Activated naive CD4-positive, alpha-beta T cell treated with Interleukin-2 at 50 U/mL for 16 hours (primary cell): ENCODE results near the gene FAM110C.
"Not testable (repeated sequence)": the region's sequence is repeated elsewhere in the genome, so short reads cannot be mapped to it uniquely, and the experiment has no call there.

ENCODE experiments used
- DNase-seq: peaks from one replicate; pipeline ENCODE4 v3.0.0-alpha.2; 2020

Gene FAM110C

DNA sequence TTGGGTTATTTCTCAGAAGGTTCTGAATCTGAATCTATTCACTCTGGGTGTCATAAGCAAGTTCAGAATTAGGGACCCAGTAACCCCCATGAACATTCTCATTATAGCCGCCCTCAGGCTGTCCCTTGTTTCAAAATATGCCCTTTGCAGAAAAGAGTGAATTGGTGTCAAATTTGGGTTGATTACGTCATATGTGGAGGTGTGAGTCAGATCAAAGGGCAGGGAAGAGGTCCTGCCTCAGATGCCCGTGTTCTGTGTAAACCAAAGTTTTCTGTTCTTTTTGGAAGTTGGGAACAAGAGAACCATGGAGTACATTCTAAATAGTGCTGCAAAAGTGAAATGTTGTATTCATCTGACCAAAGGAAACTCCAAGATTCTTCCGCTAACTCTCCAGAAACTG, 5.8 kb downstream of the FAM110C start:
- DNase-seq: no peak

DNA sequence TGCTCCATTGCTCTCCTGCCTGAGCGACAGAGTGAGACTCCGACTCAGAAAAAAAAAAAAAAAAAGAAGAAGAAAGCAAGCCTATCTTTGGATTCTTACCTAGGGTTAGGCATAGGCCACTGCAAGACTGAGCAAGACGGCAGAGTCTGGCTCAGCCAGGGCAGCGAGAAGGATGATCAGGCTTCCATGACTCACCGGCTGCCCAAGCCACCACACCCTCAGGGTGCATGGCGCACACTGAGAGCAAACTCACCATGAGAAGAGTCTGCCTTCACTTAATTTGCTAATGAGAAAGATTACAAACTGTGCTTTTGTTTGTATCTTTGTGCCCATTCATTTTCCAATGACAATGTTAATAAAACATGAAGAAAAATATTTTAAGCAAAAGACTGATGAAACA, 8.2 kb downstream of the FAM110C start:
- no peak for DNase-seq

DNA sequence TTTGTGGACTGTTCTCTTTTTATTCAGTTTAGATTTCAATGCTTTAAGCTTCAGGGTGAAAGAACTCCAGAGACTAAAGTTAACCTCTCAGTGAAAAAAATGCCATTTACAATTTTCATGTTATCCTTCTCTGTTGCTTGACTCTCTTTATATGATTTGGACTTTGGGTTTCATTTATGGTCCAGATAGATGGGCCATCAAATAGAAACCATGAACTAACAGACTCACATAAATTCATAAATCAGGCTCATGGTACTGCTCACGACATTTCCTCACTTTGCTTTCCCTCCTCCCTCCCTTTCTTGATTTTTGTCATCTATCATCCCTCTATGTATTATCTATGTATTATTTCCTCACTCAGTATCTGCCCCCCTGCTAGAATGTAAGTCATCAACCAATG, 10.0 kb downstream of the FAM110C start:
- no peak for DNase-seq

DNA sequence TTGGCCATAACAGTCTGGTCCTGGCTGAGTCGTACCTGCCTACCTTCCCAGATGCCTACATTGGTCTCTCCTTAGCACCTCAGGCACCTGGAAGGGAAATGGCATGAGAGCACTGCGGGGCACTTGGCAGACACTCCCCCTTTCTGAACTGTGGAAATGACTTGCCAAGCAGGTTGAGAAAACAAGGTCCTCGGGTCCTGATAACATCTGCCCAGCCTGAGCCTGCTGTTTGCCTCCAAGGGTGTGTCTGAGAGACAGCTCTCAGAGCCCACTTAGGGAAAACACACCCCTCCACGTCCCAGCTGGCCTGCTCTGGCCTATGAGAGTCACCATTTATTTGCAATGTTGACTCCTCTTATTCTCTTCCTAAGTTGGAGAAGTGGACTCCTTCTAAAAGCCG, 10.5 kb downstream of the FAM110C start:
- DNase-seq: no peak

DNA sequence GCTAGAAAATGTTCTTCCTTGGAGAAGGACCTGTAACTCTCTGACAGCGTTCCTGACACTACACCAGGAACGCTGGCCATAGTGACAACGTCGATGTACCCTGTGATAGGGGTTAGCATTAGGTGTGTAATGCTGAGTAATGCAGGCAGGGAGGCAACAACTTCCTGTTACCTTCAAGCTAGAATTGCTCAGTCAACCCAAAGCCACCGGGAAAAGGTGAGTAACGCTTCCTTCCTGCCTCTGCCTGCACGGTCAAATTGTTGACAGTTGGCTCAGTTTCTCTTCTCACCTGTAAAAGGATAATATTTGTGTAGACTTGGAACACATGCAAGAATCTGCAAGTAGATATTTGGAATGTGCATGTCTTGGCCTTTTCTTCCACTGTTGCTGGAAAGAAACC, 12.7 kb downstream of the FAM110C start:
- DNase-seq: peak; percentile 66

DNA sequence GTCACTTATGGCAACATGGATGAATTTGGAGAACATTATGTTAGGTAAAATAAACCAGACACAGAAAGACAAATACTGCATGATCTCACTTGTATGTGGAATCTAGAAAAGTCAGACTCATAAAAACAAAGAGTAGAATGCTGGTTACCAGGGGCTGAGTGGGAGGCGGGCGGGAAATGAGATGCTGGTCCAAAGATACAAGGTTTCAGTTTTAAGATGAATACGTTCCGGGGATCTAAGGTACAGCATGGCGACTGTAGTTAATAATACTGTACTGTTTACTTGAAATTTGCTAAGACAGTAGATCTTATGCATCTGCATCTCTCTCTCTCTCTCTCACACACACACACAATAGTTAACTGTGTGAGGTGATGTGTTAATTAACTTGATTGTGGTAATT, 14.2 kb downstream of the FAM110C start:
- peak; percentile 66 for DNase-seq

DNA sequence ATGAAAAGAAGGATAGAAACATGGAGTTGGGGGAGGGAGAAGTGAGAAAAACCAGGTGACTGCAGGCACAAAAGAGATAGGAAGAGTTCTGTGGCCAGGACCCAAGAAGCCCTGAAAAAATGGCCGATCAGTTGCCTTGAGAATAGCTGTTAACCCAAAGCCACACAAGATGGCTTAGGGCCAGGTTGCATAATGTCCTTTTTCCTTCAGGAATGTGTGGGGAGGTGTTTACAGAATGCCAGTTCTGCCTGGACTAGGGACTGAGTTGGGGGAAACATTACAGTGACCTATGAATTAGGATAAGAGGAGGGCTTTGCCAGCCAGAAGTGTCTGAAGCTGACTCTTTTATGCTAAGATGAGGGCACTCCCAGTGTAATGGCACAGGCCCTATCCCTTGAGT, 17.1 kb downstream of the FAM110C start:
- no peak for DNase-seq

DNA sequence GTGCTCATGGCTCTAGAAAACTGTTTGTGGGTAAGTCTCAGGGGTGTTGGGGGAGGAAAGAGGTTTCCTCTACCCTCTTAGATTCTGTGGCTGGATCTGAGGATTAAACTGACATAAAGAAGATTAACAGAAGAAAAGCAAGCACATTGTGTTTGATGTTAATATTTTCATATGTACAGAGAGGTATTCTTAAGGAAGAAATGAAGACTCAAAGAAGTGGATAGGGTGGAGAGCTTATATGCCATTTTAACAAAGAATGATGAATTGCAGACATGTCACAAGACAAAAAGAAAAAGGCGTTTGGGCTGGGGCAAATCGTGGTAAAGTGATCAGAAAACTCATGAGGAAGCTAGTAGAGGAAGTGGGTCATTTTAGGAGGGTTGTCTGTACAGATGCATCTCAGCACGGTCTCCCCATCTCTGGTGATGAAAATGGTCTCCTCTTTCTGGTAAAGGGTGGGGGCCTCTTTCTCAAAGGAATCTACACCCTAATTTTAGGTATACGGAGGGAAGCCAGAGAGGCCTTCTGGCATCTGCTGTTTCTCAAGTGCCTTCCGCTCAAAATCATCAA, 17.8 kb downstream of the FAM110C start:
- DNase-seq: no peak

DNA sequence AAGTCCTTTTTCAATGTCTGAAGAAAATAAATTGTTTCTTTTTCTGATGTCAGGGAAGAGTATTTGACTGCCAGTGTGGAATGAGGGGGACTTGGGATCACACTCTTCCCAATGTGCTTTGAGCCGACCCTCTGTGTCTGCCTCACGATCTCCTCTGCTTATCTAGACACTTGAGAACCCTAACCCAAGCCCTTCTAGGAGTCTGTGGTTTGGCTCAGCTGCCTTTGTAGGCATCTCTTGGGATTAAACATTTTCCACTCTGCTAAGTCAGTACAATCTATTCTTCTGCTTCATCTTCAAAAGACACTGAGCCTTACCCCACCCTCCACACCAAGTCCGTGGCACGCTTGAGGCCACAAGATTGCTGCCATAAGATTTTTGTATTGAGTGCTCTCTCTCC, 19.4 kb downstream of the FAM110C start:
- DNase-seq: no peak

DNA sequence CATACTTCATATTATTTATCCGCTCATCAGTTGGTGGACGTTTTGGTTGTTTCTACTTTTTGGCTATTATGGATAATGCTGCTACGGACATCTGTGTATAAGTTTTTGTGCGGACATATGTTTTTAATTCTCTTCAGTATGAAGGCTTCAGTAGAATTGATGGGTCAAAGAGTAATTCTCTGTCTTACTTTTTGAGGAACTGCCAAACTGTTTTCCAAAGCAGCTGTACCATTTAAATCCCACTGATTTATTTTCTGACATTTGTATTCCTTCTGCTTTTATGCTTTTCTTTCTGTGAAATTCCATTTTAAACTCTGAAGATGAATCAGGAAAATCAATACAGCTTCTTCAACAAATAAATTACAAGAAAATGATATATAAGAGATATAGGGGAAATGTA, 20.8 kb downstream of the FAM110C start:
- no peak for DNase-seq

DNA sequence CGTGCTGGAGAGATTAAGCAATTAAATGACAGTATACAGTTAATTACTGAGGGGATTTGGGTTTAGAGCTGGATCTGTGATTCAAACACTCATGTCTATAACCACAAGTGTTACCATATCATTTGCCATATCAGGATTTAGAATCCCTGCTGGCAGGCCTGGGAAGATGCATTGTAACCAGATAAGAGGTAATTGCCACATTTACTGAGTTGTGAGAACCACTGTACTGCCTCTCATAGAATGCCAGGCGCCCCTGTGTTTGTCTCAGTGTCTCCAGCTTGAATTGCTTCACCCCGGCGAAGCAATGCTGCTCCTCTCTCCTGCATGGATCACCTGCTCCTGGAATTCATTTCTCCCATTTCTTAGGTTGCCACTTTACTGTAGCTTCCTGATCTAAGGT, 21.7 kb downstream of the FAM110C start:
- DNase-seq: not testable (repeated sequence)

DNA sequence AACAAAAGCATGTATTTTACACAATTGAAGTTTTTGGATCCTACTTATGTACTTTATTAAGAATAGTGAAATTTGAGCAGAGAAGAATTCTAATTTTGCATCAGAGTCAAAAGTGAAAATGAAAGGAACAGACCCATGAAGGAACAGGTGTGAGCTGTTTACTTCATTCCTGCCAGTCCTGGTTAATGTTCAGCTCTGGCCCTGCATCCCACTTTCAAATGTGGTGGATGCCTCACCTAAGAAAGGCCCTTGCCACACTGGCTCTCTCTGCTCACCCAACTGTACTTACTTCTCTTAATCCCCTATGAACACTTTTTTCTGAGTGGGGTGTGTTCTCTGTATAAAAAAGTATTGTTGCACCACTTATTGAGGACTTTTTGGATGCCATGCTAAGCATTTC, 22.2 kb downstream of the FAM110C start:
- no peak for DNase-seq

DNA sequence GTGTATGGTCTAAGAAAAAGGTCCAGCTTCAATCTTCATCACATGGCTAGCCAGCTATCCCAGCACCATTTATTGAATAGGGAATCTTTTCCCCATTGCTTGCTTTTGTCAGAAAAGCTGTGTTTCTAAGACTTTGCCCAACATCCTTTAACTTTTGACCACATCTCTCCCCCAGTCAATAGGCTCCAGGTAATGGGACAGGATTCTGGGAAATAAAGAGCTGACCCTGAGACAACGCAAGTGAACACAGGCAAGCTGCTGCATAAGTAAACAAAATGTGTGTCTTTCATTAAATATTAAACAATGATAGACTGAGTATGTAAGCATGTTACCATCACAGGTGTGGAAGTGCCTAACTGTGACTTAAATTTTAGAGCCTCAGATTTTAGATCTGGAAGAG, 23.0 kb downstream of the FAM110C start:
- DNase-seq: no peak

DNA sequence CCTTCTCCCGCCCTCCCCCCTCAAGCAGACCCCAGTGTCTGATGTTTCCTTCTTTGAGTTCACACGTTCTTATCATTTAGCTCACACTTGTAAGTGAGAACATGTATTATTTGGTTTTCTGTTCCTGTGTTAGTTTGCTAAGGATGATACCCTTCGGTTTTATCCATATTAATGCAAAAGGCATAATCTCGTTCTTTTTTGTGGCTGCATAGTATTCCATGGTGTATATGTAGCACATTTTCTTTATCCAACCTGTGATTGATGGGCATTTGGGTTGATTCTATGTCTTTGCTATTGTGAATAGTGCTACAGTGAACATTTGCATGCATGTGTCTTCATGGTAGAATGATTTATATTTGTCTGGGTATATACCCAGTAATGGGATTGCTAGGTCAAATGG, 24.1 kb downstream of the FAM110C start:
- DNase-seq: not testable (repeated sequence)

DNA sequence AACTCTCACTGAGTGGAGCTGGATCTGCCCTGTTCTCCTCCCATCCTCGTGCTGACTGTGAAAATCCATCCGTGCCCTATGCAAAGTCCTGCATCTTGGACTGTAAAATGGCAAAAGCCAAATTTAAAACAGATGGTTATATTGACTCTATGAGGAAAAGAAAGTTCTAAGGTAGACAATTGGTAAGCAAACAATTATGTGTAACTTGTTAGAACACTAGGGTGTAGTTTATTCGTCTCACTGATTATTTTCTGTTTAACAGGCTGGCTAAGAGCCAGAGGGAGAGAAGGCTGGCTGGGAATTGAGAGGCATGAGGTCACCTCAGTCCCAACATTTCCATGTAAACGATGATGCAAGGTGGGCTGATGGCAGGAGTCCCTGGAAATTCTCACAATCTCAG, 26.0 kb downstream of the FAM110C start:
- DNase-seq: not testable (repeated sequence)

DNA sequence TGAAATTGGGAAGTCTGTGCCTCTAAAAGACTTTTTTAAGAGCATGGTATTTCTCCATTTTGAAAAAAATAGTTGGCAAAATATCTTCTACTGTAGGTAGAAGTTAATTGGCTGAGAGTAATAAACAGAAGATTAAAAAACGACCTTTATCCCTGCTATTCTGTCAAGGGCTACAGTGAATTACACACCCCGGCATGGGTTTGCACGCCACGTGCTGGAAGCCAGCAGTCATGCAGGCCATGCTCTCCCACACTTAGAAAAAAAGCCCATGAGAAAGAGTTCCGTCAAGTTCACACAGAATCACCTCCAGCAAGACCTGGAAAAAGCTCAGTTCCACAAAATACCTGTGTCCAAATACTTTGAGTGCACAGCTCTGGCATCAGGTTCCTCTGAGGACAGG, 26.8 kb downstream of the FAM110C start:
- no peak for DNase-seq

DNA sequence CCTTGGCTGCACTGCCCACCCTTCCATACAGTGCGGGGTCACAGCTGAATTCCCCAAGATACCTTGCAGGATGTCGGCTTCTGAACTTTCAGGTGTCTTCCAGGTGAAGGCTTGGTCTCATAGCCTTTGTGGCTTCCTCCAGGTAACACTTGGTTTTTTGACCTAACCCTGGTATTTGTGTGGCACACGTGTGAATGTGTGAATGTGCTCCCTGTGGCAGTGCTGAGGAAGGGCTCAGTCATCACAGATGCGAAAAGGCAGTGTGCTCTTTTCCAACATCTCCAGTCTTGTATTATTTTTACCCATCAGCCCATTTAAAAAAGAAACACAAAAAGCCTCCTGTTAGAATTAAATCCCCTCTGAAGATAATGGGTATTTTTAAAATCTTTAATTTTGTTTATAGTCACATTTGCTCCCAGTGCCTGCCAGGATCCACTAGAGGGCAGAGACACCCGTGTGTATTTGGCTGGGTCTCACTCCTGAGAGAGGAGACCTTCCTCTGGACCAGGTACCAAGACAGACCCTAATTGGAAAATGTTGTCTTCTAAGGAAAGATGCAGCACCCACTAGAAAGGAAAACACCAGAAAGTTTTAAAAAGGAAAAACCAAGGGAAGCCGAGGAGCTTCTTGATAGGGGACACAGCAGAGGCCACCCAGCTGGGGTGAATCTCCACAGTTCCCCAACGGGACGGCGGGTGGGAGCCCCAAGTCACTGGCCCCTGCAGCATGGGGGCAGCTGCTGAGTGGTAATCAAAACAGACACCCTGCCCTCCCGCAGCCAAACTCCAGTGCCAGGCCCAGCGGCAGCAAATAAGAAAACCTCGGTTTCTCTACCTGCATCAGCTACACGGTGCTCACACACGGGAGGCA, 27.7 kb downstream of the FAM110C start:
- DNase-seq: no peak

DNA sequence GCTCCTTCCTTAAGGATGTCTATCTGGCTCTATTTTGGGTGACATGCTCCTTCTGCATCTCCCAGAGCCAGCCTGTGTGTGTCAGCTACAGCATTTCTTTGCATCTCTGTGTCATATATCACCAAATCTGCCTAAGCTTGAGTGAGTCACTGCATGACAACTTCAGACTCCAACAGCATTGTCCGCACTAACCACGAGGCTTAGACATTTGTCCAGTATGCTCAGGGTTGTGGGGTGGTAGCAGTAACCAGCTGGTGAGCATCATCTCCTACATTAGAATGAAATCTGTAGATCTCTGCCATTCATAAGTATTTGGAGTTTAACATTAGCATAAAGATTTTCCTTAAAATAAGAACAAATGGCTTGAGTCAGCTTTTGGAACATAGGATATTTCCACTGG, 30.4 kb downstream of the FAM110C start:
- DNase-seq: not testable (repeated sequence)

DNA sequence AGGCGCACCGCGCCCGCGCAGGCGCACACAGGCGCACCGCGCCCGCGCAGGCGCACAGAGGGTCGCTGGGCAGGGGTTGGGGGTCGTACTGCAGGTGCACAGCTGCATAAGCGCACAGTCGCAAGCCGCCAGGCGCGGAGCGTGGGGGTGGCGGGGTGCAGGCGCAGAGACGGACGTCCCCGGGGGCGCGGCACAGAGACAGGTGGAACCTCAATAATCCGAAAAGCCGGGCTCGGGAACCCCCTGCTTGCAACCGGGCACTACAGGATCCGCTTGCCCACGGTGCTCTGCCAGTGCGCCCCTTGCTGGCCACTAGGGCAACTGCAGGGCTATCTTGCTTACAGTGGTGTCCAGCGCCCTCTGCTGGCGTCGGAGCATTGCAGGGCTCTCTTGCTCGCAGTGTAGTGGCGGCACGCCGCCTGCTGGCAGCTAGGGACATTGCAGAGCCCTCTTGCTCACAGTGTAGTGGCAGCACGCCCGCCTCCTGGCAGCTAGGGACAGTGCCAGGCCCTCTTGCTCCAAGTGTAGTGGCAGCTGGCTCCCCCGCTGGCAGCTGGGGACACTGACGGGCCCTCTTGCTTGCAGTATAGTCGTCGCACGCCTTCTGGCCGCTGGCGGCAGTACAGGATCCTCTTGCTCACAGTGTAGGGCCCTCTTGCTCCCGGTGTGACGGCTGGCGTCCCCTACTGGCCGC, 34.9 kb downstream of the FAM110C start:
- DNase-seq: peak; percentile 66

DNA sequence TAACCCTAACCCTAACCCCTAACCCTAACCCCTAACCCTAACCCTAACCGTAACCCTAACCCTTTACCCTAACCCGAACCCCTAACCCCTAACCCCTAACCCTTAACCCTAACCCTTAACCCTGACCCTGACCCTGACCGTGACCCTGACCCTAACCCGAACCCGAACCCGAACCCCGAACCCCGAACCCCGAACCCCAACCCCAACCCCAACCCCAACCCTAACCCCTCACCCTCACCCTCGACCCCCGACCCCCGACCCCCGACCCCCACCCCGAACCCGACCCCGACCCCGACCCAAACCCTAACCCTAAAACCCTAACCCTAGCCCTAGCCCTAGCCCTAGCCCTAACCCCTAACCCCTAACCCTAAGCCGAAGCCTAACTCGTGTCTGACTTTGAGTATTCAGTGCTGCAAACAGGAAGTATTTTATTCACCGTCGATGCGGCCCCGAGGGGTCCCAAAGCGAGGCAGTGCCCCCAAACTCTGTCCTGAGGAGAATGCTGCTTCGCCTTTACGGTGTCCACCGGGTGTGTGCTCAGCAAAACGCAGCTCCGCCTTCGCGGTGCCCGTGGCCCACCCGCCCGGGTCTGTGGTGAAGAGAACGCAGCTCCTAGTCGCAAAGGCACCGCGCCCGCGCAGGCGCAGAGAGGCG, 36.0 kb downstream of the FAM110C start:
- no peak for DNase-seq
